HG03025 (cell line): ENCODE data around the gene SVOPL.

Experiments used
- ATAC-seq: cut with Tn5 transposase; IDR thresholded peaks from one replicate; pipeline ENCODE4 v1.9.1; 2021; ENCODE audit warnings: mild to moderate bottlenecking, moderate library complexity; ENCODE audit not compliant: unreplicated experiment, low FRiP score

Gene SVOPL

GRCh38 chr7:138662991-138663320 lies 38.2 kb downstream of the SVOPL start:
- no peak for ATAC-seq

DNA sequence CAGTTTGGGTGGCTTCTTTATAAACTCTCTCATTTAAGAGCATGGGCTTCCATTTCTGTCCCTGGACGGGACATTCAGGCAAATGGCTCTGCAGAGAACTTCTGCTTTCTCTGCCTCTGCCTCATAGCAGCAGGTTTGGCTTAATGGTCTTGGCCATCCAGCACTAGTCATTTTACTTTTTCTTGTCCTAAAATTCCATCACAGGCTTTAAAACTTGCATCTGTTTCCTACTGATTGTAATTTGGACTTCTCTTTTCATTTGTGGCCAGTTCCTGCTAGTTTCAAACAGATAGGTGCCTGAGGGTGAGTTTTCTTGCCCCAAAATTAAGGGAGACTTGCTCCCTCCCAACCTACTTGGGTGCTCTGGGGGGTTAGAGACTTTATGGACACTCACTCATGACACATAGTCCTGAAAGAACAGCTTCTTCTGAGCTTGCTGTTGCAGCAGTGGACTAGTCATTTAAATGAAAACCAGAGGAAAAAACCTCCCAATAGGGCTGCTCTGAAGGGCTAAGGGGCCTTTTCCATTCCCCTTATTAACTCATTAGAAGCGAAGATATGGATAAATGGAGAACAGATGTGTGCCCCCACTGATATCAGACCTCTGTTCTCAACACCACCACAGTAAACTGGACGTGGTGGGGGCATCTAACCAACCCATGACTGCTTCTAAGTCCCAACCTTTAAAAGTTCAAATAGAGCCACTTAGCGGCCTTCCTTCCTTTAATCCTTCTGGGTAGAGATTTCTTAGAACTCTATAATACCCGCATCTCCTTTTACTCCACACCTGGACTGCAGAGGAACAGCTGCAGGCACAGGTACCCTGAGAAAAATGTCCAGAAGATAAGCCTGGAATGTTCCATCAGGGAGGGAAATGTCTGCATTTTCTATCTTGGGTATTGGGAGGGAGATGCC lies 38.8 kb downstream of the SVOPL start:
- ATAC-seq: no peak

DNA sequence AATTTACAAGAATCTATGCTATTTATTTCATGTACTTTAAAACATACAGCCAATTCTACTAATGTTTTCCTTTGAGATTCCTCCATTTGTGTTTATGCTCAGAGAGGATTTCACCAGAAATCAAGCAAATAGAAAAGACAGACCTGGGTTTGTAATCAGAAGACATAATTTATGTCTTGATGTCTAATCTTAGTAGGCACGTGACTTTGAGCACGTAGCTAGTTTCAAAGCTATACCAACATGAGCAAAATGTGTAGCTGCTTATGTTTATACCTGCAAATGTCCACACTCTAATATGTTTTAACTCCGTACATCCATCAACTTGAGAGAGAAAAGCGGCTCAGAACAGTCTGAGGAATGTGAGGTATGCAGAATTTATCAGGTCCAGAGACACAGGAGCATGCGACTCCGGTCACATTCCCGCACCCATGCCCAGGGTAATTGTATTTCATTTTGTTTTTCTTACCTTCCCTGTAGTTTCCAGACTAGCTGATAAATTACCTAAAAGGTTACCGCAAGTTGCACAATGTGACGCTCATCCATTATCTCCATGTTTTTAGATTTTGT lies 40.0 kb downstream of the SVOPL start:
- no peak for ATAC-seq

DNA sequence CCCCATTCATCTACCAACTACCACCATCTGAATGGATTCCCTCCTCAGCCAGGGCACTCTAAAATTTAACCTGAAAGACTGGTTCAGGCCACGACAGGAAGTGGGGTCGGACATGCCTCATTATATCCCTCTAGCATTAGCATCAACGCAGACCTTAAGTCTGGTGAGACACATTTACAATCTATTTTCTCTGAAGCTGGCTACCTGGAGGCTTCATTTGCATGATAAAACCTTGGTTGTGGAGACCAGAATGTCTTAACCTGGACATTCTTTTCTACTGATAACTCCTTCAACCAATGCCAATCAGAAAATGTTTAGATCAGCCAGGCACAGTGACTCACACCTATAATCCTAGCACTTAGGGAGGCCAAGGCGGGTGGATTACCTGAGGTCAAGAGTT lies 42.3 kb downstream of the SVOPL start:
- no peak for ATAC-seq

GRCh38 chr7:138657854-138658386 lies 43.2 kb downstream of the SVOPL start:
- ATAC-seq: no peak

- no peak for ATAC-seq
Measured at GRCh38 chr7:138656952-138657351, 44.2 kb downstream of the SVOPL start.

- ATAC-seq: no peak
Measured at GRCh38 chr7:138654616-138655015, 46.5 kb downstream of the SVOPL start.

DNA sequence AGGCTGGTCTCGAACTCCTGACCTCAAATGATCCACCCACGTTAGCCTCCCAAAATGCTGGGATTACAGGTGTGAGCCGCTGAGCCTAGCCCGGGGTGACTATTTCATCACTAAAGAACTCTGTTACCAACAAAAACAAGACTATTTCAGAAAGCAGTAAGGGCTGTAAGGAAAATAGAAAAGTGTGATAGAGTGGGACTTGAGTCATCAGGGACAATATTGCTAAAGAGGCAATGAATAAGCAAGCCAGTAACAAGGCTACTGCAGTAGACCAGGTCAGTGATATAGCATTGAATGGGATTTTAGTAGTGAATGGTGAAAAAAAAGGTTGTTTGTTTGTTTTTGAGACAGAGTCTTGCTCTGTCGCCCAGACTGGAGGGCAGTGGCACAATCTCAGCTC lies 51.7 kb downstream of the SVOPL start:
- ATAC-seq: no peak

GRCh38 chr7:138645284-138645683 lies 55.9 kb downstream of the SVOPL start:
- ATAC-seq: no peak

- no peak for ATAC-seq
Measured at GRCh38 chr7:138632826-138633602, 68.1 kb downstream of the SVOPL start.

DNA sequence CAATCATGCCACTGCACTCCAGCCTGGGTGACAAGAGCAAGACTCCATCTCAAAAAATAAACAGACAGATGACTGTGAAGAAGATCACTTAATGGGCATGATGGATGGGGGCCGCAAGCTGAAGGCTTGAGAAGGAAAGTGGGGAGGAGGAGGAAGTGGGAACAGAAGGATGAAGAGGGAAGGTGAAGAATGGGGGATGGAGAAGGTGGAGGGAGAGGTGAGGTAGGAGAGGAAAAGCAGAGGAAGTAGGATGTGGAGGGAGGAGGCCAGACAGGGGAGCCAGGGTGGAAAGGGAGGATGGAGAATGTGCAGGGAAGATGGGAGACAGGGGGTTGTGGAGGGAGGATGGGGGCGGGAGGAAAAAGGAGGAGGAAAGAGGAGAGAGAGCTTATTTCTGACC lies 68.8 kb downstream of the SVOPL start:
- no peak for ATAC-seq

- no peak for ATAC-seq
Measured at GRCh38 chr7:138630059-138630610, 71.0 kb downstream of the SVOPL start.

- ATAC-seq: no peak
Measured at GRCh38 chr7:138627361-138627760, 73.8 kb downstream of the SVOPL start.

GRCh38 chr7:138626846-138627245 lies 74.3 kb downstream of the SVOPL start:
- ATAC-seq: no peak

GRCh38 chr7:138625849-138626230 lies 75.3 kb downstream of the SVOPL start:
- no peak for ATAC-seq

DNA sequence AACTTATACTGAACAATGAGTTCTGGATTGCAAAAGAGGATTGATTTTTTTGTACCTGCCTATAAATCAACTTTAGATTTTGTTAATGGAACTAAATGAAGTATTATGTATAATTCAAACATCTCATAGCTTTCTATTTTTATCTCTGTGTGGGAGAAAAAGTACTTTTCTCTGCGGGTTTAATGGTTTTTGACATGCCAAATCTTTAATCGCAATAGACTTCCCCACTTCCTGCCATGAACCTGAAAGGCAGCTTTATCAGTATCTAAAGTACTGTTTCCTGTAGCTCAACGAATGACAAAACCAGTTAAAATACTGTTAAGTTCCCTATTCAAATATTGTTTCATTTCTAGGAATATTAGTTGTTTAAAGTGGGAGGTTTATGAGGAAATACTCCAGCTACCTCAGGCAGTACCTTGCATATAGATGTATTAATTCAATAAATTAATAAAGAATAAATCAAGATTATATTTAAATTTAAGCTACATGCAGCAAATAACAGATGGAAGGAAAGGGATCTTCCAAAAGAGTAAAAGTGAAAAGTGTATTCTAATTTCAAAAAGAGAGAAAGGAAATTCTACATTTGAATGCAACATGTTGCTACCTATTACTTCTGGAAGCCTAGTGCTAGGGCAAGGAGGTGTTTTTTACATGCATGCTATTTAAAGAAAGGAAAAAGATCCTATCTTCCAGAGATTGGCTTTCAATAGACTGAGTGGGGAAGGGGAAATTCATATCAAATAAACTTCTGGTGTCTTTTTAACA lies 75.9 kb downstream of the SVOPL start:
- no peak for ATAC-seq

DNA sequence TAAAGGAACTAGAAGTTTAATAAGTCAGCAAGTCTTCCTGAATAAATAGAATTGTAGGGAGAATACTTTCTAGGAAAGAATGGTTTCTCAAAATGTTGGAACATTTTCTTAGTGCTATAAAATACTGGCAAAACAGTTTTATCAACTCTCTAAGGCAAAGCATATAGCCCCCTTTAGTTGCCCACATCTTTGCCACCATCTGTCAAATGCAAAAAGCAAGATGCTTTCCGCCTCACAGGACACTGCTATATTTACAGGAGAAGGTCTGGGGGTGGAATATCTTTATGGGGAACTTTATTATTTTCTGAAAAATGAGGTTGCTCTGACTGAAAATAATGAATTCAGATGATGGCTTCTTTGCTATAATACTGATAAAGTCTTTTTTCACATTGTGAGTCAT lies 78.3 kb downstream of the SVOPL start:
- ATAC-seq: no peak

- ATAC-seq: no peak
Measured at GRCh38 chr7:138618933-138619332, 82.2 kb downstream of the SVOPL start.

DNA sequence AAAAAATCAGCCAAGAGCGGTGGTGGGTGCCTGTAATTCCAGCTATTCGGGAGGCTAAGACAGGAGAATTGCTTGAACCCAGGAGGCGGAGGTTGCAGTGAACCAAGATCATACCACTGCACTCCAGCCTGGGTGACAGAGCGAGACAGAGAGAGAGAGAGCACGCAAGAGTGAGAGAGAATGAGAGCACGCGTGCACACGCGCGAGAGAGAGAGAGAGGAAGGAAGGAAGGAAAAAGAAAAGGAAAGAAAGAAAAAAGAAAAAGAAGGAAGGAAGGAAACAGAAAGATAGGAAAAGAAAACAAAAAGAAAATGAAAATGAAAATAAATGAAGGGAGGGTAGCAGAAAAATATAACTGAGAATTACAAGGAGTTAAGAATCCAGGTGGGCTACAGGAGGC lies 82.7 kb downstream of the SVOPL start:
- no peak for ATAC-seq

- ATAC-seq: no peak
Measured at GRCh38 chr7:138616085-138616484, 85.1 kb downstream of the SVOPL start.
